Transverse colon (tissue), 4 donors: ENCODE data around the gene CACNA1C. TPM values are rescaled to one million over a fixed set of nuclear protein-coding genes. Genes with fewer than 3 reads are reported as not detected.

ENCODE experiments used
- DNase-seq: peaks from one replicate; pipeline ENCODE4 v3.0.0-alpha.2; 2019
- H3K27ac ChIP-seq, 4 donors: fragments of 200-600 bp; sonication (generic); 2 replicates each; pipeline ENCODE4 v1.5.1; 2016 to 2018; ENCODE audit warnings: inconsistent platforms in 4 of 4
- H3K27me3 ChIP-seq: fragments of 200-600 bp; sonication (generic); 2 replicates; pipeline ENCODE4 v1.5.1; 2017; ENCODE audit warnings: inconsistent platforms
- H3K36me3 ChIP-seq, 4 donors: fragments of 200-600 bp; sonication (generic); 2 replicates each; pipeline ENCODE4 v1.5.1; 2017 to 2019; ENCODE audit warnings: inconsistent platforms in 4 of 4
- H3K4me1 ChIP-seq, 4 donors: fragments of 200-600 bp; sonication (generic); 2 replicates each; pipeline ENCODE4 v1.5.1; 2017 to 2020; ENCODE audit warnings: inconsistent platforms in 4 of 4
- H3K4me3 ChIP-seq, 4 donors: fragments of 200-600 bp; sonication (generic); 1 replicate in 1 of 4; 2 replicates in 3 of 4; pipeline versions ENCODE4 v1.5.1 to v1.6.1; 2017 to 2019; ENCODE audit warnings: inconsistent platforms in 4 of 4
- H3K9me3 ChIP-seq, 2 donors: fragments of 200-600 bp; sonication (generic); 2 replicates each; pipeline ENCODE4 v1.5.1; 2017 to 2019; ENCODE audit warnings: inconsistent platforms in 2 of 2
- EP300 ChIP-seq: sonication (generic); formaldehyde crosslinking; IDR thresholded peaks from one replicate; pipeline ENCODE4 v1.6.1; 2017; ENCODE audit warnings: antibody characterized with exemption, low read depth
- POLR2A ChIP-seq: fragments of 450-650 bp; IDR thresholded peaks from one replicate; pipeline ENCODE4 v1.6.1; 2016; ENCODE audit warnings: antibody characterized with exemption, mild to moderate bottlenecking, moderate library complexity
- POLR2AphosphoS5 ChIP-seq, 3 donors: sonication (generic); formaldehyde crosslinking; IDR thresholded peaks; one replicate each; pipeline ENCODE4 v1.6.1; 2016; ENCODE audit warnings: antibody characterized with exemption in 3 of 3
- WGBS, 2 donors: methylation state at CpG; one replicate each; pipeline ENCODE4 v1.1.5; 2018; ENCODE audit warnings: low coverage in 1 of 2; 5-methylcytosine and 5-hydroxymethylcytosine counted together
- in situ Hi-C, 4 donors: fragments of 200-750 bp; cut with MboI; loops; one replicate each; pipeline versions ENCODE4 v1.15.0 to v1.15.1; 2017; ENCODE audit warnings: low sequenced_read_pairs in 3 of 4, low pct_ligation_motif_present in 1 of 4, low pct_unique_long_range_greater_than_20kb in 1 of 4
- intact Hi-C: fragments of 100-400 bp; cut with DNase I; formaldehyde crosslinking; loops from one replicate; pipeline ENCODE4 v1.15.1; 2023; ENCODE audit warnings: low total_unique reads
- total RNA-seq, 4 donors: library from RNA; depleted of rRNA; stranded (reverse); fragments of >200 nt; gene quantifications; one replicate each; pipeline ENCODE4 v1.1.0, GENCODE V29; 2016
- TF ChIP-seq, protein P1 (sequence below), 5 experiments: fragments of 200-600 bp in 3 of 5; fragments of 450-650 bp in 2 of 5; sonication (generic) in 3 of 5; IDR thresholded peaks; 1 replicate in 2 of 5; 2 replicates in 3 of 5; pipeline ENCODE4 v1.5.1; 2016 to 2017; ENCODE audit warnings: antibody characterized with exemption in 5 of 5, inconsistent platforms in 3 of 5, mild to moderate bottlenecking in 2 of 5, moderate library complexity in 1 of 5

The CACNA1C gene
- total RNA-seq, 4 donors from 2014 or later, result 18.8 to 35.2 (median 24.8) TPM

GRCh38 chr12:2092354-2092753, 39.6 kb downstream of the CACNA1C start:
- TF ChIP-seq, protein P1, sequence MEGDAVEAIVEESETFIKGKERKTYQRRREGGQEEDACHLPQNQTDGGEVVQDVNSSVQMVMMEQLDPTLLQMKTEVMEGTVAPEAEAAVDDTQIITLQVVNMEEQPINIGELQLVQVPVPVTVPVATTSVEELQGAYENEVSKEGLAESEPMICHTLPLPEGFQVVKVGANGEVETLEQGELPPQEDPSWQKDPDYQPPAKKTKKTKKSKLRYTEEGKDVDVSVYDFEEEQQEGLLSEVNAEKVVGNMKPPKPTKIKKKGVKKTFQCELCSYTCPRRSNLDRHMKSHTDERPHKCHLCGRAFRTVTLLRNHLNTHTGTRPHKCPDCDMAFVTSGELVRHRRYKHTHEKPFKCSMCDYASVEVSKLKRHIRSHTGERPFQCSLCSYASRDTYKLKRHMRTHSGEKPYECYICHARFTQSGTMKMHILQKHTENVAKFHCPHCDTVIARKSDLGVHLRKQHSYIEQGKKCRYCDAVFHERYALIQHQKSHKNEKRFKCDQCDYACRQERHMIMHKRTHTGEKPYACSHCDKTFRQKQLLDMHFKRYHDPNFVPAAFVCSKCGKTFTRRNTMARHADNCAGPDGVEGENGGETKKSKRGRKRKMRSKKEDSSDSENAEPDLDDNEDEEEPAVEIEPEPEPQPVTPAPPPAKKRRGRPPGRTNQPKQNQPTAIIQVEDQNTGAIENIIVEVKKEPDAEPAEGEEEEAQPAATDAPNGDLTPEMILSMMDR (IDR thresholded peaks at IDR 0.05), result no peak
- TF ChIP-seq EP300 (no peak), POLR2AphosphoS5 (IDR thresholded peaks at IDR 0.05) (no peak), POLR2A (no peak)
- H3K4me1 ChIP-seq, result peaks cover 0 to 24% (median 8%) of the 10 kb centered on the region in 4 donors
- intact Hi-C loops (no loop called here), in situ Hi-C loops (no loop called here)
- no peaks in the 10 kb centered on the region for H3K9me3 ChIP-seq
- H3K27me3 ChIP-seq, result no peaks in the 10 kb centered on the region
- H3K36me3 ChIP-seq, result no peaks in the 10 kb centered on the region
- 83 to 85% methylated on average over 1 to 5 of the region's 5 CpGs for WGBS, 2 donors
- peak overlapping the region; percentile 67 to 87 (median 74) for H3K27ac ChIP-seq
- no peak overlapping the region for H3K4me3 ChIP-seq
- DNase-seq, result no peak

DNA sequence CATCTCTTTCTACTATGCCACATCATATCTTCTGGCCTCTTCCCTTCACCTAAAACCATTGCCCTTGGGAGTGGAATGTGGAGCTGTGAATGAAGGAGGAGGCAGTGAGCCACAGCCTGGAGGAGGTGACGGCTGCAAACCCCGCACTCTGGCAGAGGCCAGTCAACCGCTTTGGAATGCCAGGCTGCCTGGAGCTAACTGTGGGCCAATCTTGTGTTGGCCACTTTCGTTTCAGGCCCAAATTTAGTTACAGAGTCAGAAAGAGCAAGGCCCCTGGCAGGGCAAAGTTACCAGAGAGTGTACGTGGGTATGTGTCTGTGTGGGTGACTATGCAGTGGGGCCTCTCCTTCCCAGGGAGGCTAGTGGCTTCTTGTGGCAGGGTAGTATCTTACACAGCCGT, 40.1 kb downstream of the CACNA1C start:
- intact Hi-C loops, result no loop called here
- H3K4me3 ChIP-seq, result no peak overlapping the region
- H3K36me3 ChIP-seq, result no peaks in the 10 kb centered on the region
- no peak for DNase-seq
- no peak for TF ChIP-seq EP300
- TF ChIP-seq POLR2A, result no peak
- TF ChIP-seq, protein P1 (IDR thresholded peaks at IDR 0.05), result no peak
- TF ChIP-seq POLR2AphosphoS5 (IDR thresholded peaks at IDR 0.05), result no peak
- in situ Hi-C loops, result no loop called here
- H3K27ac ChIP-seq, result peak overlapping the region; percentile 67 to 87 (median 74)
- H3K9me3 ChIP-seq, result no peaks in the 10 kb centered on the region
- 72% methylated on average over 6 of the region's 6 CpGs; no CpG with 5 or more reads in 1 of the 2 donors for WGBS, 2 donors
- peaks cover 0 to 24% (median 8%) of the 10 kb centered on the region in 4 donors for H3K4me1 ChIP-seq
- H3K27me3 ChIP-seq, result no peaks in the 10 kb centered on the region

DNA sequence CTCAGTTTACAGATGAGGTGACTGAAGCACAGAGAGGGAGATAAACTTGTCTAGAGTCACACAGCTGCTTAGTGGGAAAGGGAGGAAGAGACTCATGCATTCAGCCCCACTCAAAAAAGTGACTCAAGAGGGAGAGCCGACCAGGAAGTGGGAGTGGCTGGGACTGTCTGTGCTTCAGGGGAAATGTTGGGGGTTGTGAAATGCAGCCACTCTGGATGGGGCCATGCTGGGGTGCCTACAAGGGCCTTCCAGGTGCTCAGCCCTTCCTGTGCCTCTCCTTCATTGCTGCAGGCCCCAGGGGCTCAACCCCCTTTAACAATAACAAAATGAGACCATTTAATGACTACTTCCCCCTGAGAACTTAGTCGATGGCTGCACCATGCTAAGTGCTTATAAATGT, 41.8 kb downstream of the CACNA1C start:
- peak overlapping the region; percentile 67 to 87 (median 74) for H3K27ac ChIP-seq
- no peak for DNase-seq
- H3K4me3 ChIP-seq, result no peak overlapping the region
- H3K4me1 ChIP-seq, result peaks cover 0 to 24% (median 8%) of the 10 kb centered on the region in 4 donors
- no peaks in the 10 kb centered on the region for H3K9me3 ChIP-seq
- in situ Hi-C loops (no loop called here), intact Hi-C loops (no loop called here)
- no peaks in the 10 kb centered on the region for H3K27me3 ChIP-seq
- TF ChIP-seq POLR2A, result no peak
- TF ChIP-seq EP300, result no peak
- no peak for TF ChIP-seq POLR2AphosphoS5 (IDR thresholded peaks at IDR 0.05)
- TF ChIP-seq, protein P1 (IDR thresholded peaks at IDR 0.05), result no peak
- 21 to 83% methylated on average over 1 to 2 of the region's 2 CpGs for WGBS, 2 donors
- H3K36me3 ChIP-seq, result no peaks in the 10 kb centered on the region

- H3K4me1 ChIP-seq, result peaks cover 0 to 24% (median 8%) of the 10 kb centered on the region in 4 donors
- H3K27ac ChIP-seq, result peak overlapping the region; percentile 67 to 87 (median 74)
- in situ Hi-C loops, result no loop called here
- no peak for TF ChIP-seq POLR2A
- TF ChIP-seq, protein P1 (IDR thresholded peaks at IDR 0.05), result no peak
- peak; percentile 98 for TF ChIP-seq EP300
- TF ChIP-seq POLR2AphosphoS5 (IDR thresholded peaks at IDR 0.05), result peak; percentile 95 to 98 (median 96)
- no peaks in the 10 kb centered on the region for H3K36me3 ChIP-seq
- H3K9me3 ChIP-seq, result no peaks in the 10 kb centered on the region
- WGBS, 2 donors, result 74 to 80% methylated on average over 1 to 5 of the region's 5 CpGs
- peak; percentile 43 for DNase-seq
- no peaks in the 10 kb centered on the region for H3K27me3 ChIP-seq
- H3K4me3 ChIP-seq, result no peak overlapping the region
- intact Hi-C loops, result no loop called here
Observed at GRCh38 chr12:2095878-2096277, 43.1 kb downstream of the CACNA1C start.
